GM12874 (cell line): ENCODE results near the gene DNAJC9.

Experiments used
- TF ChIP-seq, protein P1 (sequence below): IDR thresholded peaks from 2 replicates; pipeline ENCODE4 v1.5.1; 2011; ENCODE audit warnings: low read depth, mild to moderate bottlenecking, control low read depth, low read length, moderate library complexity; ENCODE audit not compliant: insufficient read depth

The DNAJC9 gene

DNA sequence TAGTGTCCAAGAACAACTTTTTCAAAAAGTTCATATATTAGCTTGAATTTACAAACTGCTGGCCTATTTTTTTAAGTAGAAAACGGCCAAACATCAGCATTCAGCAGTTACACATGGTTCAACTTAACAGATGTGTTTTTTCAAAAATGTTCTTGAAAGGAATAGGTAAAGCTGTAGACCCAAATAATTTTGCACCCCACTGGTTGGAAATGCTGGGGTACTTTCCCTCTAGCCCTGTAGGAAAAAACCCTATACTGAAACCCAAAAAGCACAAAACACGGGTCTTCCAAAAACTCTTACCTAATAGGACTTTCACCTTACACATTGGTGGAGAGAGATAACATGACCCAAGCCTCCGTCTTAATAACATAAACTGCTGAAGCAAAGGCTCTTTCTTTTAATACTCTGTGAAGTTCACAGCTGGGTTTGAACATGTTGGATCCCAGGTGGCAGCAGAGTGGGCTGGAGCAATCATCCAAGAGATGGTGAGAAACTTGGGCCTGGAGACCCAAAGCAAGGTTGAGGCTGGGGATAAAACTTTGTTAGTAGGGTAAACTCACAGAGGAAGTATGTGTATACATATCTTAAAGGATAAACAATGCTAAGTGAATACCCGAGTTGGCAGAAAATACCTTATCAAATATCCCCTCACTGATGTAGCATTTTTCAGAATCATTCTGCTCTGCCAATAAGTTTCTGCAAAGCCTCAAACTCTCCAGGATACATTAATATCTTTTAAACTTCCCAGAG lies 629 bp upstream of the DNAJC9 start:
- TF ChIP-seq, protein P1, sequence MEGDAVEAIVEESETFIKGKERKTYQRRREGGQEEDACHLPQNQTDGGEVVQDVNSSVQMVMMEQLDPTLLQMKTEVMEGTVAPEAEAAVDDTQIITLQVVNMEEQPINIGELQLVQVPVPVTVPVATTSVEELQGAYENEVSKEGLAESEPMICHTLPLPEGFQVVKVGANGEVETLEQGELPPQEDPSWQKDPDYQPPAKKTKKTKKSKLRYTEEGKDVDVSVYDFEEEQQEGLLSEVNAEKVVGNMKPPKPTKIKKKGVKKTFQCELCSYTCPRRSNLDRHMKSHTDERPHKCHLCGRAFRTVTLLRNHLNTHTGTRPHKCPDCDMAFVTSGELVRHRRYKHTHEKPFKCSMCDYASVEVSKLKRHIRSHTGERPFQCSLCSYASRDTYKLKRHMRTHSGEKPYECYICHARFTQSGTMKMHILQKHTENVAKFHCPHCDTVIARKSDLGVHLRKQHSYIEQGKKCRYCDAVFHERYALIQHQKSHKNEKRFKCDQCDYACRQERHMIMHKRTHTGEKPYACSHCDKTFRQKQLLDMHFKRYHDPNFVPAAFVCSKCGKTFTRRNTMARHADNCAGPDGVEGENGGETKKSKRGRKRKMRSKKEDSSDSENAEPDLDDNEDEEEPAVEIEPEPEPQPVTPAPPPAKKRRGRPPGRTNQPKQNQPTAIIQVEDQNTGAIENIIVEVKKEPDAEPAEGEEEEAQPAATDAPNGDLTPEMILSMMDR: no peak

GRCh38 chr10:73246322-73246645 lies 771 bp downstream of the DNAJC9 start:
- TF ChIP-seq, protein P1: no peak

- TF ChIP-seq, protein P1: no peak
Measured at GRCh38 chr10:73244866-73245477, 2.1 kb downstream of the DNAJC9 start.

GRCh38 chr10:73239908-73240307 lies 7.1 kb downstream of the DNAJC9 start:
- TF ChIP-seq, protein P1: no peak

DNA sequence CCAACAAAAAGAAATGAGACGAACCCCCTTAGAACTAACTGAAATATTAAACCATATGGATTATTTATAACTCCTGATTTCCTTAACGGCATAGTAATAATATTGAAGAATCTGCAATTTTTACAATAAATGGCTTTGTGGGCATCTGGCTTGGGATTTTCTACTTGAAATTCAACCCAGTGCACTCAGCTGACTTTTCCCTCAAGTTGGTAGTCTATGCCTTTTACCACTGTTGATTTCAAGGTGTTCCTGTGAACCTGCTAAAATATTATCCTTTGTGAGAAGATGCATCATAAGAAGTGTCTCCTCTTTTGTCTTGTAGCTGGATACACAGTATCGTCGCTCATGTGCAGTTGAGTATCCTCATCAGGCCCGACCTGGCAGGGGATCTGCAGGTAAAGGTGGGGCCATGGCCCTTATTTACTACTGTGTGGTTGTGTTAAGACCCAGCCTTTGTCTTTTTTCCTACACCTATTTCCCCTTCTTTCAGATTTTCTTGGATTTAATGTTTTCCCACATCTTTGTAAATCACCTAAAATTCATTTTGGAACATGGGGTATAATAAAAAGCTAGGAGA lies 8.0 kb downstream of the DNAJC9 start:
- TF ChIP-seq, protein P1: no peak

DNA sequence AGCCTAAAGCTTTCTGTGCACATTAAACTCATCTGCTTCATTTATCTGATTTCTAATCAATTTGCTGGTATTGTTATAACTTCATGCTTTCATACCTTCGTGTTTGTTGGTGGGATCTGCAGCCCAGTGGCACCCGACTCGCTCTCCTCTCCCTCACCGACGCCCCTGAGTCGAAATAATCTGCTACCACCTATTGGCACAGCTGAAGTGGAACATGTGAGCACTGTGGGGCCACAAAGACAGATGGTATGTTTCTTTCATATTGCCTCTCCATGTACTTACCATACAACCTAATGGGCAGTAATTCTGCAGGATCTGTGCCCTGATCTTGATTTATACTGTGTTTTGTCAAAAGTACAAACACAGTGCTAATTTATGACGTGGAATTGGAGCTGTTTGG lies 12.4 kb downstream of the DNAJC9 start:
- TF ChIP-seq, protein P1: no peak

GRCh38 chr10:73233883-73234282 lies 13.2 kb downstream of the DNAJC9 start:
- TF ChIP-seq, protein P1: no peak
